Measurements from ENCODE around the gene SYNDIG1L.

The SYNDIG1L gene

GRCh38 chr14:74429221-74429691, 3.2 kb upstream of the SYNDIG1L start:
- Histone ChIP-seq H3K36me3 (ENCODE audit: insufficient read depth, low read length) (no peaks in the 10 kb centered on the region), H3K9ac (ENCODE audit: low read depth, low read length) (no peak overlapping the region), H3K4me1 (ENCODE audit: control insufficient read depth, insufficient read depth, low read length) (no peaks in the 10 kb centered on the region), H3K9me3 (replicated peaks; ENCODE audit: low read length) (no peaks in the 10 kb centered on the region), H3K4me3 (ENCODE audit: low read length) (no peak overlapping the region), H3K4me2 (ENCODE audit: low read length) (no peak overlapping the region), H3K27me3 (ENCODE audit: control insufficient read depth, insufficient read depth, low read length) (peaks cover 83% of the 10 kb centered on the region)

- Histone ChIP-seq H3K4me1 (ENCODE audit: control insufficient read depth, insufficient read depth, low read length) (no peaks in the 10 kb centered on the region), H3K4me2 (ENCODE audit: low read length) (no peak overlapping the region), H3K9ac (ENCODE audit: low read depth, low read length) (no peak overlapping the region), H3K27me3 (ENCODE audit: control insufficient read depth, insufficient read depth, low read length) (peaks cover 83% of the 10 kb centered on the region), H3K9me3 (replicated peaks; ENCODE audit: low read length) (no peaks in the 10 kb centered on the region), H3K36me3 (ENCODE audit: insufficient read depth, low read length) (no peaks in the 10 kb centered on the region), H3K4me3 (ENCODE audit: low read length) (no peak overlapping the region)
Observed at GRCh38 chr14:74427651-74428050, 1.6 kb upstream of the SYNDIG1L start.

- Histone ChIP-seq H3K9me3 (replicated peaks; ENCODE audit: low read length) (no peaks in the 10 kb centered on the region), H3K4me1 (ENCODE audit: control insufficient read depth, insufficient read depth, low read length) (no peaks in the 10 kb centered on the region), H3K36me3 (ENCODE audit: insufficient read depth, low read length) (no peaks in the 10 kb centered on the region), H3K9ac (ENCODE audit: low read depth, low read length) (no peak overlapping the region), H3K27me3 (ENCODE audit: control insufficient read depth, insufficient read depth, low read length) (peaks cover 83% of the 10 kb centered on the region), H3K4me2 (ENCODE audit: low read length) (no peak overlapping the region), H3K4me3 (ENCODE audit: low read length) (no peak overlapping the region)
Observed at GRCh38 chr14:74425525-74426201, 347 bp downstream of the SYNDIG1L start.

- Histone ChIP-seq H3K4me2 (ENCODE audit: low read length) (no peak overlapping the region), H3K36me3 (ENCODE audit: insufficient read depth, low read length) (no peaks in the 10 kb centered on the region), H3K9me3 (replicated peaks; ENCODE audit: low read length) (no peaks in the 10 kb centered on the region), H3K27me3 (ENCODE audit: control insufficient read depth, insufficient read depth, low read length) (peaks cover 85% of the 10 kb centered on the region), H3K4me1 (ENCODE audit: control insufficient read depth, insufficient read depth, low read length) (no peaks in the 10 kb centered on the region), H3K9ac (ENCODE audit: low read depth, low read length) (no peak overlapping the region), H3K4me3 (ENCODE audit: low read length) (no peak overlapping the region)
Observed at GRCh38 chr14:74424606-74425005, 1.4 kb downstream of the SYNDIG1L start.

GRCh38 chr14:74423246-74423645, 2.8 kb downstream of the SYNDIG1L start:
- H3K4me2 ChIP-seq (ENCODE audit: low read length), result no peak overlapping the region
- no peaks in the 10 kb centered on the region for H3K36me3 ChIP-seq (ENCODE audit: insufficient read depth, low read length)
- no peak overlapping the region for H3K4me3 ChIP-seq (ENCODE audit: low read length)
- H3K9ac ChIP-seq (ENCODE audit: low read depth, low read length), result no peak overlapping the region
- no peaks in the 10 kb centered on the region for H3K9me3 ChIP-seq (replicated peaks; ENCODE audit: low read length)
- H3K4me1 ChIP-seq (ENCODE audit: control insufficient read depth, insufficient read depth, low read length), result no peaks in the 10 kb centered on the region
- H3K27me3 ChIP-seq (ENCODE audit: control insufficient read depth, insufficient read depth, low read length), result peaks cover 86% of the 10 kb centered on the region

- no peak overlapping the region for H3K9ac ChIP-seq (ENCODE audit: low read depth, low read length)
- no peaks in the 10 kb centered on the region for H3K36me3 ChIP-seq (ENCODE audit: insufficient read depth, low read length)
- no peak overlapping the region for H3K4me3 ChIP-seq (ENCODE audit: low read length)
- no peak overlapping the region for H3K4me2 ChIP-seq (ENCODE audit: low read length)
- no peaks in the 10 kb centered on the region for H3K9me3 ChIP-seq (replicated peaks; ENCODE audit: low read length)
- peaks cover 86% of the 10 kb centered on the region for H3K27me3 ChIP-seq (ENCODE audit: control insufficient read depth, insufficient read depth, low read length)
- no peaks in the 10 kb centered on the region for H3K4me1 ChIP-seq (ENCODE audit: control insufficient read depth, insufficient read depth, low read length)
Observed at GRCh38 chr14:74421981-74422380, 4.0 kb downstream of the SYNDIG1L start.

GRCh38 chr14:74419086-74419485, 6.9 kb downstream of the SYNDIG1L start:
- H3K9me3 ChIP-seq (replicated peaks; ENCODE audit: low read length), result no peaks in the 10 kb centered on the region
- H3K36me3 ChIP-seq (ENCODE audit: insufficient read depth, low read length), result no peaks in the 10 kb centered on the region
- no peak overlapping the region for H3K9ac ChIP-seq (ENCODE audit: low read depth, low read length)
- H3K4me2 ChIP-seq (ENCODE audit: low read length), result no peak overlapping the region
- no peaks in the 10 kb centered on the region for H3K4me1 ChIP-seq (ENCODE audit: control insufficient read depth, insufficient read depth, low read length)
- no peak overlapping the region for H3K4me3 ChIP-seq (ENCODE audit: low read length)
- peaks cover 92% of the 10 kb centered on the region for H3K27me3 ChIP-seq (ENCODE audit: control insufficient read depth, insufficient read depth, low read length)

- Histone ChIP-seq H3K4me2 (ENCODE audit: low read length) (no peak overlapping the region), H3K4me3 (ENCODE audit: low read length) (no peak overlapping the region), H3K27me3 (ENCODE audit: control insufficient read depth, insufficient read depth, low read length) (peaks cover 96% of the 10 kb centered on the region)
Observed at GRCh38 chr14:74418031-74418430, 8.0 kb downstream of the SYNDIG1L start.

GRCh38 chr14:74417611-74418010, 8.4 kb downstream of the SYNDIG1L start:
- Histone ChIP-seq H3K4me3 (ENCODE audit: low read length) (no peak overlapping the region), H3K9me3 (replicated peaks; ENCODE audit: low read length) (no peaks in the 10 kb centered on the region), H3K4me2 (ENCODE audit: low read length) (no peak overlapping the region), H3K9ac (ENCODE audit: low read depth, low read length) (no peak overlapping the region), H3K27me3 (ENCODE audit: control insufficient read depth, insufficient read depth, low read length) (peaks cover 97% of the 10 kb centered on the region), H3K36me3 (ENCODE audit: insufficient read depth, low read length) (no peaks in the 10 kb centered on the region), H3K4me1 (ENCODE audit: control insufficient read depth, insufficient read depth, low read length) (no peaks in the 10 kb centered on the region)

More at GRCh38 chr14:74418031-74418430, 8.0 kb downstream of the SYNDIG1L start:
- Histone ChIP-seq H3K36me3 (ENCODE audit: insufficient read depth, low read length) (no peaks in the 10 kb centered on the region), H3K9ac (ENCODE audit: low read depth, low read length) (no peak overlapping the region), H3K4me1 (ENCODE audit: control insufficient read depth, insufficient read depth, low read length) (no peaks in the 10 kb centered on the region), H3K9me3 (replicated peaks; ENCODE audit: low read length) (no peaks in the 10 kb centered on the region)

GRCh38 chr14:74417201-74417600, 8.8 kb downstream of the SYNDIG1L start:
- H3K27me3 ChIP-seq (ENCODE audit: control insufficient read depth, insufficient read depth, low read length), result peaks cover 98% of the 10 kb centered on the region
- H3K4me3 ChIP-seq (ENCODE audit: low read length), result no peak overlapping the region
- H3K4me2 ChIP-seq (ENCODE audit: low read length), result no peak overlapping the region
- H3K9me3 ChIP-seq (replicated peaks; ENCODE audit: low read length), result no peaks in the 10 kb centered on the region
- H3K9ac ChIP-seq (ENCODE audit: low read depth, low read length), result no peak overlapping the region
- H3K36me3 ChIP-seq (ENCODE audit: insufficient read depth, low read length), result no peaks in the 10 kb centered on the region
- H3K4me1 ChIP-seq (ENCODE audit: control insufficient read depth, insufficient read depth, low read length), result no peaks in the 10 kb centered on the region

GRCh38 chr14:74415115-74415437, 10.9 kb downstream of the SYNDIG1L start:
- Histone ChIP-seq H3K4me2 (ENCODE audit: low read length) (no peak overlapping the region), H3K4me1 (ENCODE audit: control insufficient read depth, insufficient read depth, low read length) (no peaks in the 10 kb centered on the region), H3K27me3 (ENCODE audit: control insufficient read depth, insufficient read depth, low read length) (peaks cover 97% of the 10 kb centered on the region), H3K9ac (ENCODE audit: low read depth, low read length) (no peak overlapping the region), H3K36me3 (ENCODE audit: insufficient read depth, low read length) (no peaks in the 10 kb centered on the region), H3K4me3 (ENCODE audit: low read length) (no peak overlapping the region), H3K9me3 (replicated peaks; ENCODE audit: low read length) (no peaks in the 10 kb centered on the region)

- H3K9me3 ChIP-seq (replicated peaks; ENCODE audit: low read length), result no peaks in the 10 kb centered on the region
- no peak overlapping the region for H3K4me3 ChIP-seq (ENCODE audit: low read length)
- H3K9ac ChIP-seq (ENCODE audit: low read depth, low read length), result no peak overlapping the region
- no peaks in the 10 kb centered on the region for H3K36me3 ChIP-seq (ENCODE audit: insufficient read depth, low read length)
- no peaks in the 10 kb centered on the region for H3K4me1 ChIP-seq (ENCODE audit: control insufficient read depth, insufficient read depth, low read length)
- H3K4me2 ChIP-seq (ENCODE audit: low read length), result no peak overlapping the region
- peaks cover 96% of the 10 kb centered on the region for H3K27me3 ChIP-seq (ENCODE audit: control insufficient read depth, insufficient read depth, low read length)
Observed at GRCh38 chr14:74414403-74415114, 11.5 kb downstream of the SYNDIG1L start.

Measured in skeletal muscle satellite cell (primary cell).